IMR-90 (cell line): Measurements from ENCODE around the gene FGFR4. TPM values are rescaled to one million over a fixed set of nuclear protein-coding genes. Genes with fewer than 3 reads are reported as not detected.
A peak's percentile ranks its signal among the peaks of the same experiment; 100 is the strongest.

Experiments
- ATAC-seq: fragments of 200-7000 bp; cut with Tn5 transposase; 2 replicates; pipeline ENCODE4 v1.9.1; 2020; ENCODE audit warnings: low read depth, mild to moderate bottlenecking, moderate library complexity
- BruUV-seq: library from RNA; stranded (reverse); fragments of 400-500 nt; replicated peaks from 2 replicates; lab custom pipeline; 2021; lab: Mats Ljungman, UMichigan
- CTCF ChIA-PET: fragments of 300-600 bp; formaldehyde crosslinking; extraction: SDS; loops from one replicate; lab custom pipeline; 2021; ENCODE audit warnings: antibody characterized with exemption; lab: Yijun Ruan, JAX
- POLR2A ChIA-PET: fragments of 300-600 bp; sonication (Branson Sonifier 250); formaldehyde crosslinking; loops from one replicate; lab custom pipeline; 2022; ENCODE audit warnings: antibody characterized with exemption; ENCODE audit not compliant: unreplicated experiment; lab: Charles Lee
- DNase-seq: peaks from one replicate; pipeline ENCODE4 v3.0.0; 2013
- H2AFZ ChIP-seq: replicated peaks from 2 replicates; pipeline ENCODE3; 2013; ENCODE audit warnings: low read length, mild to moderate bottlenecking; ENCODE audit not compliant: poor library complexity
- H2AK5ac ChIP-seq: 2 replicates; pipeline ENCODE4 v1.6.1; 2013; ENCODE audit warnings: low read depth, low read length, inconsistent platforms
- H2AK9ac ChIP-seq: replicated peaks from 2 replicates; pipeline ENCODE3; 2013; ENCODE audit warnings: mild to moderate bottlenecking, low read depth, low read length, moderate library complexity; ENCODE audit not compliant: poor library complexity
- H2BK120ac ChIP-seq: 2 replicates; pipeline ENCODE4 v1.6.1; 2013; ENCODE audit warnings: low read depth, low read length, inconsistent platforms
- H2BK15ac ChIP-seq: 3 replicates; pipeline ENCODE4 v1.6.1; 2013; ENCODE audit warnings: low read depth, low read length, inconsistent platforms
- H2BK20ac ChIP-seq: 2 replicates; pipeline ENCODE4 v1.6.1; 2013; ENCODE audit warnings: low read depth, mild to moderate bottlenecking, inconsistent platforms, low read length, moderate library complexity
- H2BK5ac ChIP-seq: 2 replicates; pipeline ENCODE4 v1.6.1; 2013; ENCODE audit warnings: mild to moderate bottlenecking, low read depth, low read length, inconsistent platforms; ENCODE audit not compliant: poor library complexity, severe bottlenecking
- H3K14ac ChIP-seq: replicated peaks from 2 replicates; pipeline ENCODE4 v1.6.1; 2013; ENCODE audit warnings: low read depth, low read length, inconsistent platforms
- H3K18ac ChIP-seq: 2 replicates; pipeline ENCODE4 v1.6.1; 2013; ENCODE audit warnings: low read depth, low read length, control low read depth
- H3K23ac ChIP-seq: 2 replicates; pipeline ENCODE4 v1.6.1; 2013; ENCODE audit warnings: low read depth, low read length, inconsistent platforms
- H3K27ac ChIP-seq: 2 replicates; pipeline ENCODE4 v1.5.1; 2013; ENCODE audit warnings: mild to moderate bottlenecking, control low read depth, low read length; ENCODE audit not compliant: insufficient read depth
- H3K27me3 ChIP-seq: 2 replicates; pipeline ENCODE4 v1.6.1; 2013; ENCODE audit warnings: low read length; ENCODE audit not compliant: control insufficient read depth, insufficient read depth
- H3K36me3 ChIP-seq: 2 replicates; pipeline ENCODE4 v1.6.1; 2013; ENCODE audit warnings: low read length, mixed read lengths; ENCODE audit not compliant: control insufficient read depth, insufficient read depth
- H3K4ac ChIP-seq: 2 replicates; pipeline ENCODE4 v1.6.1; 2013; ENCODE audit warnings: low read depth, low read length, inconsistent platforms
- H3K4me1 ChIP-seq: 2 replicates; pipeline ENCODE4 v1.6.1; 2013; ENCODE audit warnings: low read length, mixed read lengths; ENCODE audit not compliant: control insufficient read depth, insufficient read depth
- H3K4me2 ChIP-seq: 2 replicates; pipeline ENCODE4 v1.6.1; 2013; ENCODE audit warnings: low read depth, mild to moderate bottlenecking, control low read depth, low read length, moderate library complexity
- H3K4me3 ChIP-seq: 2 replicates; pipeline ENCODE4 v1.5.1; 2013; ENCODE audit warnings: low read depth, mild to moderate bottlenecking, control low read depth, low read length, moderate library complexity; ENCODE audit not compliant: insufficient read depth
- H3K56ac ChIP-seq: 2 replicates; pipeline ENCODE4 v1.6.1; 2013; ENCODE audit warnings: low read length, inconsistent platforms; ENCODE audit not compliant: insufficient read depth; ENCODE audit errors: extremely low read depth
- H3K79me1 ChIP-seq, 2 experiments: 2 replicates each; pipeline ENCODE4 v1.6.1; 2013; ENCODE audit warnings: low read length in 2 of 2, inconsistent platforms in 1 of 2, low read depth in 1 of 2
- H3K9ac ChIP-seq: 2 replicates; pipeline ENCODE4 v1.6.1; 2013; ENCODE audit warnings: low read depth, low read length, control low read depth
- H3K9me1 ChIP-seq: 2 replicates; pipeline ENCODE4 v1.6.1; 2013; ENCODE audit warnings: low read length, inconsistent platforms; ENCODE audit not compliant: insufficient read depth
- H3K9me3 ChIP-seq: 2 replicates; pipeline ENCODE4 v1.6.1; 2013; ENCODE audit warnings: low read length; ENCODE audit not compliant: control insufficient read depth, insufficient read depth
- H4K20me1 ChIP-seq: 2 replicates; pipeline ENCODE4 v1.6.1; 2013; ENCODE audit warnings: low read length, inconsistent platforms; ENCODE audit not compliant: insufficient read depth
- H4K5ac ChIP-seq: 2 replicates; pipeline ENCODE4 v1.6.1; 2013; ENCODE audit warnings: mild to moderate bottlenecking, low read depth, low read length, control low read depth
- H4K8ac ChIP-seq, 2 experiments: 2 replicates each; pipeline ENCODE4 v1.6.1; 2013; ENCODE audit warnings: low read depth in 2 of 2, low read length in 2 of 2, control low read depth in 1 of 2, inconsistent platforms in 1 of 2
- H4K91ac ChIP-seq: 2 replicates; pipeline ENCODE4 v1.6.1; 2013; ENCODE audit warnings: low read depth, low read length, inconsistent platforms; ENCODE audit not compliant: insufficient read depth
- BHLHE40 ChIP-seq: fragments of 150-350 bp; IDR thresholded peaks from 2 replicates; pipeline ENCODE4 v1.6.1; 2016; ENCODE audit warnings: mild to moderate bottlenecking, low read depth, low read length
- CEBPB ChIP-seq: IDR thresholded peaks from 2 replicates; pipeline ENCODE4 v1.6.1; 2012; ENCODE audit warnings: low read depth, low read length, improper control_type of control experiment
- CHD1 ChIP-seq: IDR thresholded peaks from 2 replicates; pipeline ENCODE4 v1.6.1; 2012; ENCODE audit warnings: low read depth, low read length, improper control_type of control experiment
- CTCF ChIP-seq: conservative IDR thresholded peaks from 2 replicates; pipeline ENCODE4 v1.5.1; 2012; ENCODE audit warnings: mild to moderate bottlenecking, low read depth, low read length, improper control_type of control experiment
- FOS ChIP-seq: fragments of 150-350 bp; IDR thresholded peaks from 2 replicates; pipeline ENCODE4 v1.6.1; 2016; ENCODE audit warnings: low read depth, low read length
- MAFK ChIP-seq: IDR thresholded peaks from 2 replicates; pipeline ENCODE4 v1.6.1; 2012; ENCODE audit warnings: low read depth, low read length, improper control_type of control experiment
- MAZ ChIP-seq: IDR thresholded peaks from 2 replicates; pipeline ENCODE4 v1.6.1; 2012; ENCODE audit warnings: low read depth, mild to moderate bottlenecking, low read length, improper control_type of control experiment, moderate library complexity, borderline replicate concordance
- MXI1 ChIP-seq: IDR thresholded peaks from 2 replicates; pipeline ENCODE4 v1.6.1; 2012; ENCODE audit warnings: low read depth, mild to moderate bottlenecking, low read length, moderate library complexity, borderline replicate concordance
- NFE2L2 ChIP-seq: fragments of 150-350 bp; IDR thresholded peaks from 2 replicates; pipeline ENCODE4 v1.6.1; 2016; ENCODE audit warnings: low read depth, mild to moderate bottlenecking, low read length
- POLR2A ChIP-seq: IDR thresholded peaks from 2 replicates; pipeline ENCODE4 v1.6.1; 2012; ENCODE audit warnings: mild to moderate bottlenecking, low read depth, low read length
- RAD21 ChIP-seq: IDR thresholded peaks from 2 replicates; pipeline ENCODE4 v1.6.1; 2012; ENCODE audit warnings: low read length, improper control_type of control experiment
- RCOR1 ChIP-seq: IDR thresholded peaks from 2 replicates; pipeline ENCODE4 v1.6.1; 2012; ENCODE audit warnings: mild to moderate bottlenecking, low read length, improper control_type of control experiment; ENCODE audit not compliant: insufficient replicate concordance
- RFX5 ChIP-seq: IDR thresholded peaks from 2 replicates; pipeline ENCODE4 v1.8.0; 2012; ENCODE audit warnings: low read depth, mild to moderate bottlenecking, low read length, moderate library complexity
- SMC3 ChIP-seq: fragments of 150-350 bp; IDR thresholded peaks from 2 replicates; pipeline ENCODE4 v1.6.1; 2016; ENCODE audit warnings: low read depth, mild to moderate bottlenecking, antibody characterized with exemption, low read length, moderate library complexity
- USF2 ChIP-seq: fragments of 150-350 bp; IDR thresholded peaks from 2 replicates; pipeline ENCODE4 v1.6.1; 2017; ENCODE audit warnings: mild to moderate bottlenecking, antibody characterized with exemption, low read length, low read depth
- WGBS, 2 experiments: methylation state at CpG; one replicate each; pipeline versions ENCODE4 v1.1.5 to v1.1.7; 2013; ENCODE audit warnings: missing lambda C conversion rate in 2 of 2; ENCODE audit not compliant: insufficient read length in 1 of 2; ENCODE audit errors: extremely low coverage in 2 of 2; 5-methylcytosine and 5-hydroxymethylcytosine counted together
- dilution Hi-C: fragments of 300-500 bp; cut with HindIII; formaldehyde crosslinking; loops from one replicate; pipeline ENCODE4 v1.14.3; 2018; ENCODE audit warnings: low sequenced_read_pairs; ENCODE audit not compliant: unreplicated experiment
- in situ Hi-C: fragments of 300-500 bp; cut with MboI; formaldehyde crosslinking; loops from 3 replicates; pipeline ENCODE4 v1.14.3; 2019; ENCODE audit warnings: low sequenced_read_pairs, inconsistent platforms, mixed read lengths
- intact Hi-C: fragments of 100-400 bp; cut with micrococcal nuclease; formaldehyde crosslinking; loops from 2 replicates; pipeline ENCODE4 v1.10.0; 2022
- polyA plus RNA-seq, 3 experiments: library from polyadenylated mRNA; depleted of rRNA; stranded (reverse); fragments of >200 nt; gene quantifications; 2 replicates each; pipeline ENCODE4 v1.2.3, GENCODE V29; 2012; ENCODE audit warnings: low replicate concordance in 1 of 3
- total RNA-seq: library from RNA; depleted of rRNA; stranded (reverse); fragments of >200 nt; gene quantifications from 2 replicates; pipeline ENCODE4 v1.2.3, GENCODE V29; 2012
- TF ChIP-seq, protein P1 (sequence below): fragments of 150-350 bp; IDR thresholded peaks from 2 replicates; pipeline ENCODE4 v1.6.1; 2016; ENCODE audit warnings: low read depth, mild to moderate bottlenecking, low read length, moderate library complexity, borderline replicate concordance

The FGFR4 gene
- total and polyA plus RNA-seq, 2 of the 4 experiments (the other 2 are of a cell fraction) = 0.90 to 2.4 TPM

DNA sequence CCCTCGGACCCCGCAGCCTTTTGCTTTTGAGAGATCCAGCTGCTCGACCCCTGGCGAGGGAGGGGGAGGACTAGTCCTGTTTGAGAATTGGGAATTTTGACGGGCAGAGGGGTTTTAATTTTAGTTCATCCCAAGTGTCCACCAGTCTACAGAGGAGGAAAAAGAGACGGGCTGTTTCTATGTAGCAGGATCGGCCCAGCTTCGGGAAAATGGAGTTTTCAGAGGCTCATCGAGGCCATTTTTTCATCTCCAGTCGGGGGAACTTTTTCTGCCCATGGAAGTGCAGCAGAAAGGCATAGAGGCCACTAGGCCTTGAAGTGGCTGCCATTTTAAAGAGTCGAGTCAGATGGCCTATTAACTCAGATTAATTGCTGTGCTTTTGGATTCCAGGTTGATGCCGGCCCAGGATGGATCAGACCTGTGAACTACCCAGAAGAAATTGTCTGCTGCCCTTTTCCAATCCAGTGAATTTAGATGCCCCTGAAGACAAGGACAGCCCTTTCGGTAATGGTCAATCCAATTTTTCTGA is 48.0 kb downstream of the FGFR4 start:
- in situ Hi-C loops = no loop called here
- Histone ChIP-seq H2AK9ac (peak overlapping the region; percentile 83), H3K27me3 (no peaks in the 10 kb centered on the region), H3K9me1 (peaks cover 19% of the 10 kb centered on the region), H4K91ac (peak overlapping the region; percentile 80), H3K27ac (peak overlapping the region; percentile 74), H4K5ac (peak overlapping the region; percentile 97), H2BK20ac (0 out of 2 replicates have a peak overlapping the region, but pooled peaks have one; percentile 1), H3K14ac (peak overlapping the region; percentile 88), H3K18ac (peak overlapping the region; percentile 3), H3K4me2 (peak overlapping the region; percentile 95), H3K36me3 (peaks cover 20% of the 10 kb centered on the region), H3K79me1 (peaks cover 21 to 29% of the 10 kb centered on the region in 2 experiments), H2BK15ac (0 out of 3 replicates have a peak overlapping the region, but pooled peaks have one; percentile 33), H3K4me3 (peak overlapping the region; percentile 68), H3K23ac (peak overlapping the region; percentile 91), H3K4me1 (peaks cover 22% of the 10 kb centered on the region), H2AFZ (peak overlapping the region; percentile 97), H3K9me3 (no peaks in the 10 kb centered on the region), H2BK5ac (peak overlapping the region; percentile 40), H4K20me1 (peaks cover 4% of the 10 kb centered on the region; the same call in 1 of the 2 replicates), H3K9ac (peak overlapping the region; percentile 93), H3K4ac (peak overlapping the region; percentile 80), H3K56ac (peak overlapping the region; percentile 80), H2BK120ac (peak overlapping the region; percentile 6), H4K8ac (peak overlapping the region; percentile 82 to 96), H2AK5ac (peak overlapping the region; percentile 73; the same call in 1 of the 2 replicates)
- 13% methylated on average over 5 of the region's 13 CpGs; no CpG with 5 or more reads in 1 of the 2 experiments for WGBS, 2 experiments
- ChIA-PET CTCF (no interaction called here), POLR2A (no interaction called here)
- TF ChIP-seq CTCF = no peak
- TF ChIP-seq, protein P1, sequence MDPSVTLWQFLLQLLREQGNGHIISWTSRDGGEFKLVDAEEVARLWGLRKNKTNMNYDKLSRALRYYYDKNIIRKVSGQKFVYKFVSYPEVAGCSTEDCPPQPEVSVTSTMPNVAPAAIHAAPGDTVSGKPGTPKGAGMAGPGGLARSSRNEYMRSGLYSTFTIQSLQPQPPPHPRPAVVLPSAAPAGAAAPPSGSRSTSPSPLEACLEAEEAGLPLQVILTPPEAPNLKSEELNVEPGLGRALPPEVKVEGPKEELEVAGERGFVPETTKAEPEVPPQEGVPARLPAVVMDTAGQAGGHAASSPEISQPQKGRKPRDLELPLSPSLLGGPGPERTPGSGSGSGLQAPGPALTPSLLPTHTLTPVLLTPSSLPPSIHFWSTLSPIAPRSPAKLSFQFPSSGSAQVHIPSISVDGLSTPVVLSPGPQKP = no peak
- TF ChIP-seq RCOR1 = no peak
- no peak for TF ChIP-seq RFX5
- no peak for TF ChIP-seq USF2
- TF ChIP-seq RAD21 = no peak
- no peak for TF ChIP-seq MXI1
- TF ChIP-seq CHD1 = no peak
- TF ChIP-seq CEBPB = no peak
- no peak for TF ChIP-seq FOS
- TF ChIP-seq SMC3 = no peak
- TF ChIP-seq MAFK = no peak
- TF ChIP-seq POLR2A = no peak
- no peak for TF ChIP-seq NFE2L2
- no peak for TF ChIP-seq MAZ
- TF ChIP-seq BHLHE40 = no peak
- no peak for ATAC-seq
- no TSS peak for BruUV-seq
- DNase-seq = no peak
- dilution Hi-C loops = no loop called here
- intact Hi-C loops = no loop called here
